Measurements from ENCODE around the gene CNTNAP2. TPM values are rescaled to one million over a fixed set of nuclear protein-coding genes. Genes with fewer than 3 reads are reported as not detected.

CNTNAP2 gene
- total RNA-seq, 4 donors from 2014 or later: not detected

DNA sequence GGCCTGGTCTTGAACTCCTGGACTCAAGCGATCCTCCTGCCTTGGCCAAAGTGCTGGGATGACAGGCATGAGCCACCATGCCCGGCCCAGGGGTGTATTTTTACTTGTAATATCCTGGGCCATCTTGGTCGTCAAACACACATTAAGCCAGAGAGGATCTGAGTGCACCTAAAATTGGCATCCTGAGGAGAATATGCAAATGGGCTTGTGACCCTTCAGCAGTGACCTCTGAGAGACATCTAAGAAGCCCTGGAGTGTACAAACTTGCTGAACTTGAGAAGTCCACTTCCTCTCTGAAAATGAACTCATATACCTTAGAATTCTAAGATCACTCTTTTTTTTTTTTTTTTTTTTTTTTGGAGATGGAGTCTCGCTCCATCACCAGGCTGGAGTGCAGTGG is 2102.0 kb downstream of the CNTNAP2 start:
- H3K27ac ChIP-seq: no peak overlapping the region
- DNase-seq (no peak), ATAC-seq (no peak)
- H3K9me3 ChIP-seq: no peaks in the 10 kb centered on the region
- H3K27me3 ChIP-seq: no peaks in the 10 kb centered on the region
- no peaks in the 10 kb centered on the region for H3K4me1 ChIP-seq
- intact Hi-C loops (cut with DNase I; ENCODE audit: low total_unique reads): no loop called here
- TF ChIP-seq CTCF (IDR thresholded peaks at IDR 0.05 in 4 of 5, conservative IDR thresholded peaks at IDR 0.05 in 1 of 5): no peak
- TF ChIP-seq POLR2A (IDR thresholded peaks at IDR 0.05): no peak
- in situ Hi-C loops (cut with MboI; ENCODE audit: low sequenced_read_pairs in 4 of 4): no loop called here
- H3K36me3 ChIP-seq: no peaks in the 10 kb centered on the region
- H3K4me3 ChIP-seq: no peak overlapping the region

DNA sequence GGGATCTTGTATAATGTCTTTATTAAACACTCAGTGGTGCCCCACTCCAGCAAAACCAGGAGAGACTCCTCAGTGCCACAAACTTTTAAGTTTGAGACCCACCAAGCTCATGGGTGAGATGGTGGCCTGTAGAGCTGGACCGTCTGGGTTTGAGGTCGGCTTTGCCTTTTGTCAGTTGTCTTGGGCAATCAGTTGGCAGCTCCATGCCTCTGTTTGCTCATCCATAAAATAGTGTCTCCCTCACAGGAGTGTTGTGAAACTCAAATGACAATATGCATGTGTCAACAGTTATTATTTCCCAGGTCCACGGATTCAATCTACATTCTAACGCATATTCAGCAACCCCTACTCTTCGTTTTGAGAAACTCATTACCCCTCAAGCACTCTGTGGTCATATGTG is 2106.1 kb downstream of the CNTNAP2 start:
- no peaks in the 10 kb centered on the region for H3K27me3 ChIP-seq
- no peaks in the 10 kb centered on the region for H3K9me3 ChIP-seq
- no peak for DNase-seq
- no peaks in the 10 kb centered on the region for H3K4me1 ChIP-seq
- H3K36me3 ChIP-seq: no peaks in the 10 kb centered on the region
- no peak overlapping the region for H3K27ac ChIP-seq
- TF ChIP-seq CTCF (IDR thresholded peaks at IDR 0.05 in 4 of 5, conservative IDR thresholded peaks at IDR 0.05 in 1 of 5) (no peak), POLR2A (IDR thresholded peaks at IDR 0.05) (no peak)
- intact Hi-C loops (cut with DNase I; ENCODE audit: low total_unique reads) (no loop called here), in situ Hi-C loops (cut with MboI; ENCODE audit: low sequenced_read_pairs in 4 of 4) (no loop called here)
- H3K4me3 ChIP-seq: no peak overlapping the region
- ATAC-seq: no peak

GRCh38 chr7:148223160-148223559 is 2106.6 kb downstream of the CNTNAP2 start:
- ATAC-seq: no peak
- intact Hi-C loops (cut with DNase I; ENCODE audit: low total_unique reads): no loop called here

GRCh38 chr7:148223738-148224137 is 2107.1 kb downstream of the CNTNAP2 start:
- Histone ChIP-seq H3K9me3 (no peaks in the 10 kb centered on the region), H3K27ac (no peak overlapping the region), H3K27me3 (no peaks in the 10 kb centered on the region), H3K4me1 (no peaks in the 10 kb centered on the region), H3K36me3 (no peaks in the 10 kb centered on the region), H3K4me3 (no peak overlapping the region)
- DNase-seq (no peak), ATAC-seq (no peak)
- intact Hi-C loops (cut with DNase I; ENCODE audit: low total_unique reads) (no loop called here), in situ Hi-C loops (cut with MboI; ENCODE audit: low sequenced_read_pairs in 4 of 4) (no loop called here)
- no peak for TF ChIP-seq POLR2A (IDR thresholded peaks at IDR 0.05)
- TF ChIP-seq CTCF (IDR thresholded peaks at IDR 0.05 in 4 of 5, conservative IDR thresholded peaks at IDR 0.05 in 1 of 5): no peak

More at GRCh38 chr7:148223160-148223559, 2106.6 kb downstream of the CNTNAP2 start:
- Histone ChIP-seq H3K36me3 (no peaks in the 10 kb centered on the region), H3K4me1 (no peaks in the 10 kb centered on the region), H3K9me3 (no peaks in the 10 kb centered on the region), H3K27me3 (no peaks in the 10 kb centered on the region), H3K27ac (no peak overlapping the region), H3K4me3 (no peak overlapping the region)
- no peak for DNase-seq
- TF ChIP-seq POLR2A (IDR thresholded peaks at IDR 0.05) (no peak), CTCF (IDR thresholded peaks at IDR 0.05 in 4 of 5, conservative IDR thresholded peaks at IDR 0.05 in 1 of 5) (no peak)
- in situ Hi-C loops (cut with MboI; ENCODE audit: low sequenced_read_pairs in 4 of 4): no loop called here

DNA sequence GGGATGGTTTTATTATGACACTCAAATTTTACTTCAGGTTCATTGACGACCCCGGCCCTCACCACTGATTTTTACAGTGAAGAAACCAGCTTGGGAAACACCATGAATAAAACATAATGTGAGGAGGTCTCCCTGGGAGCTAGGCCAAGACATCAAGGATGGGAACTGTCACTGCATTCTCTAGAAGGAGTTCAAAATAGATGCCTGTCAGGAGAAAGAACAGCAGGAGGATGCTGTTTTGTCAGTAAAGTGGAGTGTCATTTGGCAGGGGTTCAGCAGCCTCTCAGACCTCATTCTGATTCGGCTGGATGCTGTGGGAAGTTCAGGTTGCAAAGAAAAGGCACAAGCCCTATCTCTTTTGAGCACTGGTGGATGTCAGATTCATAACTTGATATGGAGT is 2113.7 kb downstream of the CNTNAP2 start:
- in situ Hi-C loops (cut with MboI; ENCODE audit: low sequenced_read_pairs in 4 of 4): no loop called here
- no peaks in the 10 kb centered on the region for H3K4me1 ChIP-seq
- no peaks in the 10 kb centered on the region for H3K9me3 ChIP-seq
- no peaks in the 10 kb centered on the region for H3K27me3 ChIP-seq
- no peak overlapping the region for H3K4me3 ChIP-seq
- no peak for TF ChIP-seq POLR2A (IDR thresholded peaks at IDR 0.05)
- TF ChIP-seq CTCF (IDR thresholded peaks at IDR 0.05 in 4 of 5, conservative IDR thresholded peaks at IDR 0.05 in 1 of 5): no peak
- DNase-seq (no peak), ATAC-seq (no peak)
- intact Hi-C loops (cut with DNase I; ENCODE audit: low total_unique reads): no loop called here
- H3K27ac ChIP-seq: no peak overlapping the region
- H3K36me3 ChIP-seq: no peaks in the 10 kb centered on the region

Data from gastrocnemius medialis (tissue), 4 donors.